ENCODE measurements around the gene STXBP6. TPM values are rescaled to one million over a fixed set of nuclear protein-coding genes. Genes with fewer than 3 reads are reported as not detected.
A peak's percentile ranks its signal among the peaks of the same experiment; 100 is the strongest.
"Not testable (repeated sequence)": the region's sequence is repeated elsewhere in the genome, so short reads cannot be mapped to it uniquely, and the experiment has no call there.

Gene STXBP6
- total RNA-seq, 1 donor from 2014 or later: 18.1 TPM

DNA sequence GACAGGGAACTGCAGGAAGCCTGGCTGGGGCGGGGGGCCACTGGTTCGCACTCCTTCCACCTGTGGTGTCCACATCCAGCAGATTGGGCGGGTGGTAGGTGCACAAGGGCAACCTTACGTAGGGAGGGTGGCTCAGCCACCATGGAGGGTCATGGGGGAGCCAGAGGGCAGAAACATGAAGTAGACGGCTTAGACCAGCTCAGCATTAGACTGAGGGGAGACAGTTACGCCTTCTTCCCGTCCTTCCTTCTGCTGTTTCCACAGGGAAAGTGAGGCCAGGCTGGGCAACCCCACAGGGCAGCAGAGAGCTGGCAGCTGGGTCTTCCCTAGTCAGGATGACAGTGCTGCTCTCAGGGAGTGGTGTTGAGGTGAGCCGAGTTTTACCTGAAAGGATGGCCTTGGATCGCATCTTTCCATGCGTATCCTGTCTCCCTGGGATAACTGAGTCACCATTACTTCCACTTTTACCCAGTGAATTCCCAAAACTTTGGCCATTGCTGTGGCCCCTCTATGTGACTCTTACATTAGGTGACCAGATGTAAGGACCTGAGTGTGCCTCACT lies 245.9 kb downstream of the STXBP6 start:
- DNase-seq (ENCODE audit: low spot score): no peak
- intact Hi-C loops (cut with DNase I): no loop called here
- ATAC-seq: peak; percentile 12

DNA sequence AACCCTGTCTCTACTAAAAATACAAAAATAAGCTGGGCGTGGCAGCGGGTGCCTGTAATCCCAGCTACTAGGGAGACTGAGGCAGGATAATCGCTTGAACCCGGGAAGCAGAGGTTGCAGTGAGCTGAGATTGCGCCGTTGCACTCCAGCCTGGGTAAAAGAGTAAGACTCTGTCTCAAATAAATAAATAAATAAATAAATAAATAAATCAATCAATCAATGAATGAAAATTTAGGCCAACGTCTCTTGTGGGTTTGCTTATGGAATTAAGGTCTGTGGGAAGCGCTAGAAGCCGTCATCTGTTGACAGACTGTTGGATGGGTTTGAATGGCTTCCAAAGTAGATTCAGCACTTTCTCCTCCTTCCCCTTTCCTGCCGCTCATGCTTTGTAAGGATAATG lies 246.5 kb downstream of the STXBP6 start:
- intact Hi-C loops (cut with DNase I); DNase-seq (ENCODE audit: low spot score): not testable (repeated sequence)
- peak; percentile 16 for ATAC-seq

DNA sequence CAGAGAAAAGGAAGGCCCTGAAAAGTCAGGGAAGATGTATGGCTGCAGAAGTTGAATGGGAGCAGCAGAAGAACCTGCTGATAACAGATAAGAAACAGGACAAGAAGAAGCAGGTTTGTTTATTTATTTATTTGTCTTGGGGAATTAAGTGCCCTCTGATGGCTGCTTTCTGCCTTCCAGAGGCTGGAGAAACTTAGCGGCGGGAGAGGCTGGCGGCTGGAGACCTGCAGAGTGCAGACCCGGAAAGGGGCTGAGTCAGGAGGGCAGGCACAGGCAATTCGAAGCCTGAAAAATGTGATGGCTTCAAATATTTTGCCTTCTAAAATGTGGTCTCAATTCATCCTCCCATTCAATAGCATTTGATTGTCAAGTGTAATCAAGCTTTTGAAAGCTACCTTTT lies 247.7 kb downstream of the STXBP6 start:
- ATAC-seq (no peak), DNase-seq (ENCODE audit: low spot score) (no peak)
- intact Hi-C loops (cut with DNase I): no loop called here

GRCh38 chr14:24801024-24801423 lies 248.9 kb downstream of the STXBP6 start:
- intact Hi-C loops (cut with DNase I): no loop called here

DNA sequence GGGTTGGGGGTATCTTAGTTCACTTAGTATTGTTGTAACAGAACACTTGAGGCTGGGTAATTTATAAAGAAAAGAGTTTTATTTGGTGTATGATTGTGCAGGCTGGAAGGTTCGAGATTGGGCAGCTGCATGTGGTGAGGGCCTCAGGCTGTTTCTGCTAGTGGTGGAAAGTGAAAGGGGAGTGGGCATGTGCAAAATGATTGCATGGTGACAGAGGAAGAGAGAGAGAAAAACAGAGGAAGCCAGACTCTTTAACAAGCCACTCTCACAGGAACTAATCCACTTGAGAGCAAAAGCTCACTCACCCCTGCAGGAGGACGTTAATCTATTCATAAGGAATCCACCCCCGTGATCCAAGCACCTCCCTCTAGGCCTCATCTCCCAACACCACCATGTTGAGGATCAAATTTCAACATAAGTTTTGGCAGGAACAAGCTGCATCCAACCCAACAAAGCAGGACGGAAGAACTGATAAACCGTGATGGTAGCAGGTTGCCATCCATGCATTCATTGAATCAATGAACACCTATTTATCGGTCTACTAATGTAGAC lies 251.0 kb downstream of the STXBP6 start:
- intact Hi-C loops (cut with DNase I): no loop called here
- no peak for DNase-seq (ENCODE audit: low spot score)
- no peak for ATAC-seq

More at GRCh38 chr14:24801024-24801423, 248.9 kb downstream of the STXBP6 start:
- no peak for DNase-seq (ENCODE audit: low spot score)
- ATAC-seq: no peak

- no peak for ATAC-seq
Observed at GRCh38 chr14:24795406-24795805, 254.5 kb downstream of the STXBP6 start.

DNA sequence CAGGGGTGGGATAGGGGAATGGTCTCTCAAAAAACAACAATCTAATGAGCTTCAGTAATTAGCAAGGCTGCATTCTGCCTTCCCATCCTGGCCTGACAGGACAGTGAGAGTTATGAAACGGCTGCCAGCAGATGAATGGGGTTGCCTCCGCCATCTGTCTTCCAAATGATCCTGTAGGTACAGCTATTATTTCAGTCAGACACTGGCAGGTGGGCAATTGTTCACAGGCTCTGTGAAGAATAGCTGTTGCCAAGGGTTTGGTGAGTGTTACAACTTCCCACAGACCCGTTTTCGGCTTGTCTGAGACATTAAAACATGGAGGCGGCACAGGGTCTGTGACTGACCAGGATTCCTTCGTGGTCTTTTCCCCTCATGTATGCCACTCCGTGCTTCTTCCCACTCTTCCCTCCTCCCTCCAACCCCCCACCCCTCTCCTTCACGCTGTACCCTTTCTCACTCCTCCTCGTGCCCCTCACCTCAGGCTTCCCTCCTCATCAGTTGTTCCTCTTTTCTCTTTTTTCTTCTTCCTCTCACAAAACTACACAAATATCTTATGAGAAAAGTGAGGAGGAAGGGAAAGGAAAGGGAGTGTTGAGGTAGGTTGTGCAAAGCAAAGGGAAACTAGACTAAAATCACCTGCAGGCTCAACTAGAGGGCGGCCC lies 255.2 kb downstream of the STXBP6 start:
- ATAC-seq: no peak
- no peak for DNase-seq (ENCODE audit: low spot score)
- intact Hi-C loops (cut with DNase I): no loop called here

More at GRCh38 chr14:24795406-24795805, 254.5 kb downstream of the STXBP6 start:
- DNase-seq (ENCODE audit: low spot score): no peak
- intact Hi-C loops (cut with DNase I): no loop called here

- intact Hi-C loops (cut with DNase I): no loop called here
- DNase-seq (ENCODE audit: low spot score) (no peak), ATAC-seq (no peak)
Observed at GRCh38 chr14:24790196-24790595, 259.8 kb downstream of the STXBP6 start.

DNA sequence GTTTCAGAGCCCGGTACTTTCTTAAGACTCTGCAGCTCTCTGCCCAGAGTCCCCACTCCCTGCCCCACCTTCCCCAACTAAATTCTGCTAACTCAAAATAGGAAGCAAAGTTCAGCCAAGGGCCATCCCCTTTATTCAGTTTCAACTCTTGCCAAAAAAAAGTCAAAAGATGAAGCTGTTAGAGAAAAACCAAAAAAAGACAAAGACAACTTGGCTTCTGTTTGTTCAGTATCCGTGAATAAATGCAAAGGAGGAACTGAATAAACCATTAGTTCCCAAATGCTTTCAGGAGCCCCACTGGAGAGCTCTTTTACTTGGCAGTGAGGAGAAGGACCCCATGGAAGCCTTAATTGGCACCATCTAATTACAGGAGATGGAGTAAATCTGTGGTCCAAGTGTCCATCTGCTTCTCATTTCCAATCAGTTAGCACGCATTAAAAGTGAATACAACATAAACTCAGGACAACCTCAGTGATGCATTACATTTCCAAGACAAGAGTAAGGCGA lies 260.5 kb downstream of the STXBP6 start:
- no peak for DNase-seq (ENCODE audit: low spot score)
- intact Hi-C loops (cut with DNase I): no loop called here
- ATAC-seq: peak; percentile 80

GRCh38 chr14:24785698-24786097 lies 264.2 kb downstream of the STXBP6 start:
- intact Hi-C loops (cut with DNase I): no loop called here

GRCh38 chr14:24784981-24785380 lies 265.0 kb downstream of the STXBP6 start:
- no peak for ATAC-seq
- intact Hi-C loops (cut with DNase I): no loop called here

More at GRCh38 chr14:24785698-24786097, 264.2 kb downstream of the STXBP6 start:
- DNase-seq (ENCODE audit: low spot score): no peak
- ATAC-seq: no peak

DNA sequence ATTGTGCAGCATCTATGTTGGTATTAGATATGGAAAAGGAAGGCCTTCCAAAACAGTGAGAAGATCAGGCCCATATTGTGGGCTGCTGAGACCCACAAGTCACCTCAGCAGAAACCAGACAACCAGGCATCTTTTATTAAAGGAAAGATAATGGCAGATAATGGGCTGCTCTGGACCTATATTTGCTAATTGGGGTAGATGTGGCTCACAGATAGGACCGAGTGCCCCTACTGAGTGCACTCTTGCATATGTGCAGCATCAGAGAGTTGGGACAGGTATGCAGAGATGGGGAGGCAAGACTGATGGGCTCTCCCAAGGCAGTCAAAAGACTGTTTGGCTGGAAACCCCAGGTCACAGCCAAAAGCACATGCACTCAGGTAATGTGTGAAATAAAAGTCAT lies 266.2 kb downstream of the STXBP6 start:
- DNase-seq (ENCODE audit: low spot score) (no peak), ATAC-seq (no peak)
- intact Hi-C loops (cut with DNase I): no loop called here

More at GRCh38 chr14:24784981-24785380, 265.0 kb downstream of the STXBP6 start:
- no peak for DNase-seq (ENCODE audit: low spot score)

DNA sequence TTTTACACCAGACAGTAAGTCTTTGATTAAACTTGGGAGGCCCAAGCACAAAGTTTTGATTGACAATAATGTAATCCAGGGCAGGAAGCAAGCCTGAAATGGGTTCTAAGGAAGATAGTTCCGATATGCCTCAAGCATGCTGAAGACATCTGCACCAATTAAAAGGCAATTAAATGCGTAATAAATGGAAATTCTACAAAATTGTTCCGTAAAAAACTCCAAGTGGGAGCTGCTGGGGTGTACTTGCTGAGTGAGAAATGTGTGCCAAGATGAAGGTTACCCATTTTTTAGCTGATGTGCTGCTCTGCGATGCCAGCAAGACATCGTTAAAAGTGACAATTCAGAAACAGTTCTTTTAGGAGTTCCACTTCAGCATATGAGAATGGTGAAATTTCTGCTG lies 269.7 kb downstream of the STXBP6 start:
- ATAC-seq (no peak), DNase-seq (ENCODE audit: low spot score) (no peak)
- intact Hi-C loops (cut with DNase I): no loop called here

DNA sequence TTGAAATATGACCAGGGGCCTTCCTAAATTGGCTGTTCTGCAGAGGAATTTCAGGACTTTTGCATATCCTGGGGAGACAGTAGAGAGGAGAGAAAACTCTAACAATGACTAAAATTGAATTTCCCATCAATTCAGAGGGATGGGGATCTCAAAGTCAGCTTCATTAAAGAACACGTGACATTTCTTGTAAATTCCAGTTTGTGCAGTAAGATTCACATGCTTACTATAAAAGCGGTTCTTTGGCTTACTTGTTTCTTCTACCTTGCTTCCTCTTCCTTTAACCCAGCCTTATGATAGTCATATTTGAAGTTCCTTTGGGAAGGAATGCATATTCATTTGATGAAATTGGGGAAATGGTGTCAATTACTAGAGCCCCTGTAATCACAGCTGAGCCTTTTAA lies 272.3 kb downstream of the STXBP6 start:
- ATAC-seq (no peak), DNase-seq (ENCODE audit: low spot score) (no peak)
- intact Hi-C loops (cut with DNase I): no loop called here

- intact Hi-C loops (cut with DNase I): no loop called here
- ATAC-seq (no peak), DNase-seq (ENCODE audit: low spot score) (no peak)
Observed at GRCh38 chr14:24775950-24776349, 274.0 kb downstream of the STXBP6 start.

GRCh38 chr14:24774187-24774915 lies 275.6 kb downstream of the STXBP6 start:
- ATAC-seq (peak; percentile 44), DNase-seq (ENCODE audit: low spot score) (no peak)
- intact Hi-C loops (cut with DNase I): no loop called here

- intact Hi-C loops (cut with DNase I); DNase-seq (ENCODE audit: low spot score); ATAC-seq: not testable (repeated sequence)
Observed at GRCh38 chr14:24773564-24773963, 276.4 kb downstream of the STXBP6 start.

DNA sequence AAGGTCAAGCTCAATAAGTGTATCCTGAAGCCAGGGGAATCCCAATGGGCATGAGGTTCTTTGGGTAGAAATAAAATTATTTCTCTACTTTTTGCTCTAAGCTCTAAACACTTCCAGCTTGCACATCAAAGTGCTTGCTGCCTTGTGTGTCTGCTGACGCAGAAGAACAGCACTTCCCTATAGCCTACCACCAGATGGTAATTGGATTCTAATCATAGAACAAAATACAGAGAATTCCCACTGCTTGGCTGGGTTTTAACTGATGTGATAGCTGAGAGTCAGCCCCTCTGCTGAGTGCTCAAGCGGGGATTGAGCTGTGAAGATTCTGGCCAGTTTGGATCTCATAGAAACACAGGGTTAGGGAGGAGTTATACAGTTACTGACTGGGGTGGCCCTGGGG lies 283.5 kb downstream of the STXBP6 start:
- DNase-seq (ENCODE audit: low spot score) (no peak), ATAC-seq (no peak)
- intact Hi-C loops (cut with DNase I): no loop called here

GRCh38 chr14:24761141-24761540 lies 288.8 kb downstream of the STXBP6 start:
- DNase-seq (ENCODE audit: low spot score) (no peak), ATAC-seq (no peak)
- intact Hi-C loops (cut with DNase I): no loop called here
